Panc1 (cell line): ENCODE measurements around the gene SMIM20.

Experiments
- CTCF ChIP-seq: fragments of 450-650 bp; IDR thresholded peaks from 2 replicates; pipeline ENCODE4 v1.5.1; 2017; ENCODE audit warnings: mild to moderate bottlenecking
- POLR2AphosphoS5 ChIP-seq: IDR thresholded peaks from 2 replicates; pipeline ENCODE4 v1.6.1; 2012; ENCODE audit warnings: mild to moderate bottlenecking, low read depth, low read length, moderate library complexity
- SIN3A ChIP-seq: IDR thresholded peaks from 2 replicates; pipeline ENCODE4 v1.6.1; 2012; ENCODE audit warnings: low read depth, mild to moderate bottlenecking, low read length, moderate library complexity, borderline replicate concordance; ENCODE audit not compliant: insufficient read depth
- TCF7L2 ChIP-seq: IDR thresholded peaks from 2 replicates; pipeline ENCODE4 v1.6.1; 2011; ENCODE audit warnings: mild to moderate bottlenecking, low read depth, low read length, inconsistent platforms

- TF ChIP-seq CTCF, result no peak
- no peak for TF ChIP-seq TCF7L2
- TF ChIP-seq SIN3A, result no peak
- TF ChIP-seq POLR2AphosphoS5, result no peak
These were observed 36.0 kb downstream of the SMIM20 start for GRCh38 chr4:25949994-25950393.
